Testis (tissue), 2 donors: ENCODE measurements around the gene TRAPPC10.
"Not testable (repeated sequence)": the region's sequence is repeated elsewhere in the genome, so short reads cannot be mapped to it uniquely, and the experiment has no call there.

Experiments
- CTCF ChIP-seq, 3 experiments: fragments of 450-650 bp in 2 of 3; fragments of 200-600 bp in 1 of 3; sonication (generic) in 1 of 3; IDR thresholded peaks; one replicate each; pipeline ENCODE4 v1.5.1; 2016 to 2019; ENCODE audit warnings: antibody characterized with exemption in 3 of 3, mild to moderate bottlenecking in 2 of 3, moderate library complexity in 1 of 3
- POLR2A ChIP-seq: fragments of 450-650 bp; IDR thresholded peaks from one replicate; pipeline ENCODE4 v1.6.1; 2017; ENCODE audit warnings: antibody characterized with exemption, mild to moderate bottlenecking, moderate library complexity

- not testable (repeated sequence) for TF ChIP-seq CTCF (IDR thresholded peaks at IDR 0.05); POLR2A
Observed at GRCh38 chr21:44098964-44099363, 86.9 kb downstream of the TRAPPC10 start.
